ENCODE results near the gene STAMBP. TPM values are rescaled to one million over a fixed set of nuclear protein-coding genes. Genes with fewer than 3 reads are reported as not detected.

STAMBP gene
- total RNA-seq, 1 experiment from 2014 or later, result 46.4 TPM

GRCh38 chr2:73915437-73915993, 86.8 kb downstream of the STAMBP start:
- in situ Hi-C loops (cut with HindIII; ENCODE audit: low pct_unique_long_range_greater_than_20kb, low sequenced_read_pairs), result no loop called here
- no peak for DNase-seq (ENCODE audit: low read depth)

DNA sequence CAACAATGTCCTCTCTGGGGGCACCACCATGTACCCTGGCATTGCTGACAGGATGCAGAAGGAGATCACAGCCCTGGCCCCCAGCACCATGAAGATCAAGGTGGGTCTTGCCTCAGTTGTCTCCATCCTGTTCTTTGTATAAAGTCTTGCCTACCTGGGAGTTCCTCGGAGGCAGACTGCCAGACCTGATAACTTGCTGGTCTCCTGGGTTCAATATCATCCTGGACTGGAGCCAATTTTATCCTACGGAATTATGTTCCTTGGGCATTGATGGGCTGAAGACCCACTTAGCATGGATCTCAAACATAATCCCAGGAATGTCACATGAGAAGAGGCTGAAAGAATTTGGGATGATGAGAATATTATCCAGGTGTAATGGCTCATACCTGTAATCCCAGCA, 87.9 kb downstream of the STAMBP start:
- in situ Hi-C loops (cut with HindIII; ENCODE audit: low pct_unique_long_range_greater_than_20kb, low sequenced_read_pairs), result no loop called here
- no peak for DNase-seq (ENCODE audit: low read depth)

DNA sequence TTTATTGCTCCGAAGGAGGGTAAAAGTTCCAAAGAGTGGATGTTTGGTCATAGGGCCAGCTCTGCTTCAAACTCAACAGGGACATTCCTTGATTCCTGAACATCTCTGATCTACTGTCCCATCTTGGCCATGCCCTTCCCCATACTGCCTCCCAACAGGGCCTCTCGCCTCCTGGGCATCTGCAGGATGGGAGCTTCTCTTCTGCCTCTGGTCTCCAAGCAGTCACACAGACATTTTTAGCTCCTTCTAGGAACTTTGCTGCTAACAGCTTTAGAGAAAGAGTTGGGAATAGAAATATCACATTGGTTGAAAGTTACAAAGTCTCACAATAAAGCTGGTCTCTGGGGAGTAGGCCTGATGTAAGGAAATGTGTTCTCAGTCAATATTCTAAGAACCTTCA, 88.5 kb downstream of the STAMBP start:
- in situ Hi-C loops (cut with HindIII; ENCODE audit: low pct_unique_long_range_greater_than_20kb, low sequenced_read_pairs), result no loop called here
- DNase-seq (ENCODE audit: low read depth), result no peak

- in situ Hi-C loops (cut with HindIII; ENCODE audit: low pct_unique_long_range_greater_than_20kb, low sequenced_read_pairs), result no loop called here
- no peak for DNase-seq (ENCODE audit: low read depth)
These were observed 89.0 kb downstream of the STAMBP start for GRCh38 chr2:73917696-73918207.

DNA sequence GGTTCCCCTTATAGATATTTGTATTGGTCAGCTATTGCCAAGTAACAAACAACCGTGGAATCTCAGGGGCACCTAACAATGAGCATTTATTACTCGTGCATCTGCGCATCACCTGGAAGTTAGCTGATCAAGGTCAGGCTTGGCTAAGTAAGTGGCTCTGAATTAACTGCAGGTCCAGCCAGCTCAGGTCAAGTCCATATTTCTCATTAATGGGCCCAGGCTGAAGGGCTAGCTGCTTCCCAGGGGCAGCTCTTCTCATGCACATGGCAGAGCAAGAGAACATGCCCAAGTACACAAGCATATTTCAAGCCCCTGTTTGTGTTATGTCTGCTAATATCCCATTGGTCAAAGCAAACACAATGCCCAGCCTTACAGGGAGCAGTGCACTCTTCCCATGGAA, 90.1 kb downstream of the STAMBP start:
- in situ Hi-C loops (cut with HindIII; ENCODE audit: low pct_unique_long_range_greater_than_20kb, low sequenced_read_pairs), result no loop called here
- no peak for DNase-seq (ENCODE audit: low read depth)

GRCh38 chr2:73919596-73920228, 91.0 kb downstream of the STAMBP start:
- in situ Hi-C loops (cut with HindIII; ENCODE audit: low pct_unique_long_range_greater_than_20kb, low sequenced_read_pairs), result no loop called here
- no peak for DNase-seq (ENCODE audit: low read depth)

GRCh38 chr2:73920577-73921545, 92.1 kb downstream of the STAMBP start:
- DNase-seq (ENCODE audit: low read depth), result no peak
- in situ Hi-C loops (cut with HindIII; ENCODE audit: low pct_unique_long_range_greater_than_20kb, low sequenced_read_pairs), result no loop called here

GRCh38 chr2:73921581-73921980, 92.8 kb downstream of the STAMBP start:
- in situ Hi-C loops (cut with HindIII; ENCODE audit: low pct_unique_long_range_greater_than_20kb, low sequenced_read_pairs), result no loop called here
- no peak for DNase-seq (ENCODE audit: low read depth)

- no peak for DNase-seq (ENCODE audit: low read depth)
- in situ Hi-C loops (cut with HindIII; ENCODE audit: low pct_unique_long_range_greater_than_20kb, low sequenced_read_pairs), result no loop called here
These were observed 93.9 kb downstream of the STAMBP start for GRCh38 chr2:73922681-73923080.

Other genes with a start within 250 kb of the STAMBP start
- not detected in 2 replicates for gene NAT8, start 186.5 kb upstream of the STAMBP start, total RNA-seq (2014; rRNA removed; shearing (Covaris generic); ENCODE audit: low replicate concordance)
- gene TPRKB, start 91.6 kb upstream of the STAMBP start, total RNA-seq (2014; rRNA removed; shearing (Covaris generic); ENCODE audit: low replicate concordance), result 41.7 and 52.6 TPM in 2 replicates
- 39.5 and 42.3 TPM in 2 replicates for gene DUSP11, start 48.9 kb upstream of the STAMBP start, total RNA-seq (2014; rRNA removed; shearing (Covaris generic); ENCODE audit: low replicate concordance)
- not detected in 2 replicates for gene C2orf78, start 44.8 kb upstream of the STAMBP start, total RNA-seq (2014; rRNA removed; shearing (Covaris generic); ENCODE audit: low replicate concordance)
- not detected in 2 replicates for gene ACTG2, start 64.0 kb downstream of the STAMBP start, total RNA-seq (2014; rRNA removed; shearing (Covaris generic); ENCODE audit: low replicate concordance)
- gene DGUOK, start 97.9 kb downstream of the STAMBP start, total RNA-seq (2014; rRNA removed; shearing (Covaris generic); ENCODE audit: low replicate concordance), result 54.4 and 75.0 TPM in 2 replicates
- gene TET3, start 155.9 kb downstream of the STAMBP start, total RNA-seq (2014; rRNA removed; shearing (Covaris generic); ENCODE audit: low replicate concordance), result 2.5 and 3.6 TPM in 2 replicates